Neural progenitor cell (in vitro differentiated cells): Measurements from ENCODE around the gene CCDC142. TPM values are rescaled to one million over a fixed set of nuclear protein-coding genes. Genes with fewer than 3 reads are reported as not detected.

Experiments
- DNase-seq: peaks from one replicate; pipeline ENCODE4 v3.0.0-alpha.2; 2016; ENCODE audit warnings: low spot score
- H2AFZ ChIP-seq: fragments of 200-600 bp; sonication (generic); replicated peaks from 2 replicates; pipeline ENCODE4 v1.6.1; 2016; ENCODE audit warnings: antibody characterized with exemption
- H3F3A ChIP-seq: fragments of 200-600 bp; sonication (generic); 2 replicates; pipeline ENCODE4 v1.6.1; 2016; ENCODE audit warnings: antibody characterized with exemption, low read depth
- H3K27ac ChIP-seq: fragments of 200-600 bp; sonication (generic); 2 replicates; pipeline ENCODE4 v1.5.1; 2016; ENCODE audit warnings: mild to moderate bottlenecking
- H3K27me3 ChIP-seq: fragments of 200-600 bp; sonication (generic); 2 replicates; pipeline ENCODE4 v1.6.1; 2016; ENCODE audit warnings: mild to moderate bottlenecking, moderate library complexity
- H3K36me3 ChIP-seq: fragments of 200-600 bp; sonication (generic); 2 replicates; pipeline ENCODE4 v1.5.1; 2016
- H3K4me1 ChIP-seq: fragments of 200-600 bp; sonication (generic); 2 replicates; pipeline ENCODE4 v1.6.1; 2016; ENCODE audit warnings: mixed run types
- H3K4me2 ChIP-seq: fragments of 200-600 bp; sonication (generic); 2 replicates; pipeline ENCODE4 v1.6.1; 2016
- H3K4me3 ChIP-seq: fragments of 200-600 bp; sonication (generic); 2 replicates; pipeline ENCODE4 v1.5.1; 2016
- H3K79me2 ChIP-seq: fragments of 200-600 bp; sonication (generic); 2 replicates; pipeline ENCODE4 v1.6.1; 2016; ENCODE audit warnings: low read depth
- H3K9ac ChIP-seq: fragments of 200-600 bp; sonication (generic); 2 replicates; pipeline ENCODE4 v1.6.1; 2016
- H3K9me3 ChIP-seq: fragments of 200-600 bp; sonication (generic); 2 replicates; pipeline ENCODE4 v1.5.1; 2016; ENCODE audit warnings: low read depth
- H4K20me1 ChIP-seq: fragments of 200-600 bp; sonication (generic); 2 replicates; pipeline ENCODE4 v1.6.1; 2016; ENCODE audit warnings: low read depth
- H3K27ac Mint-ChIP-seq: 3 replicates; pipeline ENCODE4 v1.8.0; 2021; ENCODE audit warnings: mixed read lengths
- H3K27me3 Mint-ChIP-seq: 2 replicates; pipeline ENCODE4 v1.8.0; 2022; ENCODE audit warnings: low read depth, mild to moderate bottlenecking, inconsistent platforms, moderate library complexity, mixed read lengths; ENCODE audit not compliant: insufficient read depth
- H3K36me3 Mint-ChIP-seq: 3 replicates; pipeline ENCODE4 v1.8.0; 2021; ENCODE audit warnings: mixed read lengths
- H3K4me1 Mint-ChIP-seq: 3 replicates; pipeline ENCODE4 v1.8.0; 2021; ENCODE audit warnings: mixed read lengths
- H3K4me3 Mint-ChIP-seq: 3 replicates; pipeline ENCODE4 v1.8.0; 2021; ENCODE audit warnings: mild to moderate bottlenecking, moderate library complexity, mixed read lengths
- H3K9me3 Mint-ChIP-seq: 3 replicates; pipeline ENCODE4 v1.8.0; 2020; ENCODE audit warnings: mixed read lengths
- EZH2 ChIP-seq: fragments of 200-600 bp; sonication (generic); IDR thresholded peaks from 2 replicates; pipeline ENCODE4 v1.6.1; 2017; ENCODE audit warnings: antibody characterized with exemption, mild to moderate bottlenecking, moderate library complexity
- EZH2phosphoT487 ChIP-seq: fragments of 200-600 bp; sonication (generic); IDR thresholded peaks from 2 replicates; pipeline ENCODE4 v1.6.1; 2017; ENCODE audit warnings: antibody characterized with exemption
- total RNA-seq: library from RNA; depleted of rRNA; stranded (reverse); fragments of >200 nt; gene quantifications from 2 replicates; pipeline ENCODE4 v1.2.3, GENCODE V29; 2015; ENCODE audit warnings: low replicate concordance
- TF ChIP-seq, protein P1 (sequence below): fragments of 200-600 bp; sonication (generic); IDR thresholded peaks from 2 replicates; pipeline ENCODE4 v1.5.1; 2017; ENCODE audit warnings: antibody characterized with exemption, mild to moderate bottlenecking

The CCDC142 gene
- total RNA-seq, 1 donor from 2014 or later: 12.0 TPM

DNA sequence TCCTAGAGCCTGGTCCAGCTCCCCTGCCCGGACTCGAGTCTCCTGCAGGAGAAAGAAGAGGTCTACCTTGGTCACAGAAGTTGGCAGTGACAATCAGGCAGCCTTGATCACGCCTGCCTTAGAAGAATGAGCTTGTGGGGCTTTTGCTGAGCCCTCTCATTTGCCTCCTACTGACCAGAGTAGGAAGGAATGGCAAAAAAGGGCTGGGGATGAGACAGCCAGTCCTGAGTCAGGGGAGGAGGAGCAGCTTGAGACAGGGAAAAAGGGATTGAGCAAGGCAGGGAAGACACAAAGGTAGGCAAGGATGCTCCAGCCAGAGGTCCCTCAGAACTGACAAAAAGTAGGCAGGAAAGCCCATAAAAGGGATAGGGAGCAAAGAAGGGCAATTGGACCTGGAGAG lies 55.2 kb downstream of the CCDC142 start:
- H3K79me2 ChIP-seq: peaks cover 9% of the 10 kb centered on the region
- H3K4me2 ChIP-seq: no peak overlapping the region
- H3K27ac ChIP-seq: no peak overlapping the region
- peaks cover 40% of the 10 kb centered on the region for H3K36me3 Mint-ChIP-seq
- peaks cover 30% of the 10 kb centered on the region for H4K20me1 ChIP-seq
- peaks cover 21% of the 10 kb centered on the region for H3K4me1 Mint-ChIP-seq
- H3K27me3 ChIP-seq: no peaks in the 10 kb centered on the region
- H2AFZ ChIP-seq: no peak overlapping the region
- H3K4me3 Mint-ChIP-seq: no peak overlapping the region
- H3K9me3 Mint-ChIP-seq: no peaks in the 10 kb centered on the region
- DNase-seq: no peak
- peaks cover 21% of the 10 kb centered on the region for H3F3A ChIP-seq
- peaks cover 6% of the 10 kb centered on the region for H3K27me3 Mint-ChIP-seq
- no peaks in the 10 kb centered on the region for H3K4me1 ChIP-seq
- H3K36me3 ChIP-seq: no peaks in the 10 kb centered on the region
- no peak overlapping the region for H3K9ac ChIP-seq
- no peak overlapping the region for H3K27ac Mint-ChIP-seq
- H3K9me3 ChIP-seq: no peaks in the 10 kb centered on the region
- H3K4me3 ChIP-seq: no peak overlapping the region
- TF ChIP-seq EZH2phosphoT487 (no peak), EZH2 (no peak)
- TF ChIP-seq, protein P1, sequence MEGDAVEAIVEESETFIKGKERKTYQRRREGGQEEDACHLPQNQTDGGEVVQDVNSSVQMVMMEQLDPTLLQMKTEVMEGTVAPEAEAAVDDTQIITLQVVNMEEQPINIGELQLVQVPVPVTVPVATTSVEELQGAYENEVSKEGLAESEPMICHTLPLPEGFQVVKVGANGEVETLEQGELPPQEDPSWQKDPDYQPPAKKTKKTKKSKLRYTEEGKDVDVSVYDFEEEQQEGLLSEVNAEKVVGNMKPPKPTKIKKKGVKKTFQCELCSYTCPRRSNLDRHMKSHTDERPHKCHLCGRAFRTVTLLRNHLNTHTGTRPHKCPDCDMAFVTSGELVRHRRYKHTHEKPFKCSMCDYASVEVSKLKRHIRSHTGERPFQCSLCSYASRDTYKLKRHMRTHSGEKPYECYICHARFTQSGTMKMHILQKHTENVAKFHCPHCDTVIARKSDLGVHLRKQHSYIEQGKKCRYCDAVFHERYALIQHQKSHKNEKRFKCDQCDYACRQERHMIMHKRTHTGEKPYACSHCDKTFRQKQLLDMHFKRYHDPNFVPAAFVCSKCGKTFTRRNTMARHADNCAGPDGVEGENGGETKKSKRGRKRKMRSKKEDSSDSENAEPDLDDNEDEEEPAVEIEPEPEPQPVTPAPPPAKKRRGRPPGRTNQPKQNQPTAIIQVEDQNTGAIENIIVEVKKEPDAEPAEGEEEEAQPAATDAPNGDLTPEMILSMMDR: no peak

DNA sequence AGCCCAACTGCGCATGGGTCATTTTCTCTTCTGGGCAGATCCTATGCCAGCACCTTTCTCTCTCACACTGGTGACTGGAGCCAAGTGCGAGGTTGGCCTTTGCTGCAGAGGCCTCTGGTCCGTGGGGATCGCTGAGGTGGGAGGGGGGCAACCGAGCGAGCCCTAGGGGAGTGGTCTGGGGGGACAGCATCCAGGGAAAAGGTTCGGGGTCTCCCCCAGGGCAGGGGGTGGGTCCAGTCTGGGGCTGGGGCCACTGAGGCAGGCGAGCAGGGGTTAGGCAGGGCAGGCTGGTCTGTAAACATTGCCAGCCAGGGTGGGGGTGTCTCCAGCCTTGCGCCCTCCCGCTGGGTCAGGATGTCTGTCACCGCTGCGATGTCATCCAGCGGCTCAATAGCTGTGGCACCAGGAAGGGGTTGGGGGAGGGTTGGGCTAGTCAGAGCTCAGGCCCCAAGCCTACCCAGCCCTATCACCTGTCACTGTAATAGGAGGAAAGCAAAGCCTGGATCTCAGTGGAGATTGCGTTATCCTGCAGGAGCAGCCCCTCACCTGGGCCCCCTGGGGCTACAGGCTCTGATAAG lies 56.5 kb downstream of the CCDC142 start:
- no peaks in the 10 kb centered on the region for H3K9me3 ChIP-seq
- TF ChIP-seq EZH2phosphoT487: no peak
- no peak for TF ChIP-seq EZH2
- TF ChIP-seq, protein P1: no peak
- peaks cover 16% of the 10 kb centered on the region for H3K79me2 ChIP-seq
- peaks cover 24% of the 10 kb centered on the region for H4K20me1 ChIP-seq
- H3K27me3 ChIP-seq: no peaks in the 10 kb centered on the region
- peaks cover 39% of the 10 kb centered on the region for H3K36me3 Mint-ChIP-seq
- no peak overlapping the region for H2AFZ ChIP-seq
- peak overlapping the region; percentile 60 for H3K27ac Mint-ChIP-seq
- H3K9ac ChIP-seq: no peak overlapping the region
- no peak overlapping the region for H3K4me3 Mint-ChIP-seq
- H3K4me3 ChIP-seq: no peak overlapping the region
- H3K4me1 Mint-ChIP-seq: peaks cover 24% of the 10 kb centered on the region
- H3K36me3 ChIP-seq: no peaks in the 10 kb centered on the region
- H3K27ac ChIP-seq: no peak overlapping the region
- DNase-seq: no peak
- peaks cover 27% of the 10 kb centered on the region for H3F3A ChIP-seq
- no peak overlapping the region for H3K4me2 ChIP-seq
- H3K9me3 Mint-ChIP-seq: no peaks in the 10 kb centered on the region
- no peaks in the 10 kb centered on the region for H3K4me1 ChIP-seq
- peaks cover 12% of the 10 kb centered on the region for H3K27me3 Mint-ChIP-seq

DNA sequence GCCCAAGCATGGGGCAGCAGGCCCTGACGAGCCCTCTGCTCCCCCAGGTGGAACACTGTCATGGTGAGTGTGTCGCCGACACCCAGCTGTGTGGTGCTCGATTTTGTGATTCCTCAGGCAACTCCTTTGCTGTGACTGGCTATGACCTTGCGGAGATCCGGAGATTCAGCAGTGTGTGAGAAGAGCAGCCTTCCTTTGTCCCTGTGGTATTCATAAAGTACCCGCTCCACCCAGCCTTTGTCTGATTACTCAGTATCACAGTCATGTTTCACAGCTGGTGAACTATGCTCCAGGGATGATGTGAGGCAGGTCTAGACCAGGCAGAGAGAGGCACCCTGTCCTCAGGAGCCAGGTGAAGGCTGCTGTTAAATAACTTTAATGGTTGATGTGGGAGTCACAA lies 57.3 kb downstream of the CCDC142 start:
- Histone ChIP-seq H3K9me3 (no peaks in the 10 kb centered on the region), H3K4me2 (no peak overlapping the region), H3F3A (peaks cover 33% of the 10 kb centered on the region), H3K4me3 (no peak overlapping the region), H3K36me3 (no peaks in the 10 kb centered on the region), H3K27ac (no peak overlapping the region), H4K20me1 (peaks cover 24% of the 10 kb centered on the region), H2AFZ (no peak overlapping the region), H3K4me1 (no peaks in the 10 kb centered on the region), H3K9ac (no peak overlapping the region), H3K79me2 (peaks cover 16% of the 10 kb centered on the region), H3K27me3 (peaks cover under 1% of the 10 kb centered on the region)
- Mint-ChIP-seq H3K4me1 (peaks cover 27% of the 10 kb centered on the region), H3K4me3 (peak overlapping the region; percentile 53), H3K27me3 (peaks cover 12% of the 10 kb centered on the region), H3K9me3 (no peaks in the 10 kb centered on the region), H3K27ac (peak overlapping the region; percentile 60), H3K36me3 (peaks cover 39% of the 10 kb centered on the region)
- DNase-seq: no peak
- TF ChIP-seq, protein P1: no peak
- TF ChIP-seq EZH2 (no peak), EZH2phosphoT487 (no peak)
